HG02870 (cell line): ENCODE results near the gene FILIP1L.

Experiments
- ATAC-seq: cut with Tn5 transposase; IDR thresholded peaks from one replicate; pipeline ENCODE4 v1.9.1; 2021; ENCODE audit warnings: mild to moderate bottlenecking, moderate library complexity; ENCODE audit not compliant: unreplicated experiment

FILIP1L gene

GRCh38 chr3:100045696-100046095, 68.6 kb downstream of the FILIP1L start:
- no peak for ATAC-seq

GRCh38 chr3:100044369-100044768, 69.9 kb downstream of the FILIP1L start:
- peak; percentile 81 for ATAC-seq

- ATAC-seq: no peak
Measured at GRCh38 chr3:100043271-100043670, 71.0 kb downstream of the FILIP1L start.

- ATAC-seq: no peak
Measured at GRCh38 chr3:100042166-100042981, 71.9 kb downstream of the FILIP1L start.

- ATAC-seq: no peak
Measured at GRCh38 chr3:100041328-100041749, 73.0 kb downstream of the FILIP1L start.

GRCh38 chr3:100040451-100041225, 73.7 kb downstream of the FILIP1L start:
- no peak for ATAC-seq

GRCh38 chr3:100039075-100039474, 75.2 kb downstream of the FILIP1L start:
- no peak for ATAC-seq

- ATAC-seq: no peak
Measured at GRCh38 chr3:100033903-100034471, 80.3 kb downstream of the FILIP1L start.

GRCh38 chr3:100033184-100033583, 81.1 kb downstream of the FILIP1L start:
- no peak for ATAC-seq

- no peak for ATAC-seq
Measured at GRCh38 chr3:100032243-100032642, 82.1 kb downstream of the FILIP1L start.

- ATAC-seq: no peak
Measured at GRCh38 chr3:100030914-100031425, 83.3 kb downstream of the FILIP1L start.

GRCh38 chr3:100030346-100030745, 84.0 kb downstream of the FILIP1L start:
- peak; percentile 39 for ATAC-seq

- ATAC-seq: peak; percentile 75
Measured at GRCh38 chr3:100029689-100030088, 84.6 kb downstream of the FILIP1L start.

GRCh38 chr3:100029052-100029451, 85.2 kb downstream of the FILIP1L start:
- no peak for ATAC-seq

GRCh38 chr3:100027321-100027720, 87.0 kb downstream of the FILIP1L start:
- no peak for ATAC-seq

GRCh38 chr3:100024520-100025303, 89.6 kb downstream of the FILIP1L start:
- ATAC-seq: no peak

GRCh38 chr3:100023595-100023994, 90.7 kb downstream of the FILIP1L start:
- no peak for ATAC-seq

- ATAC-seq: no peak
Measured at GRCh38 chr3:100023150-100023549, 91.2 kb downstream of the FILIP1L start.

- no peak for ATAC-seq
Measured at GRCh38 chr3:100022506-100022905, 91.8 kb downstream of the FILIP1L start.

- ATAC-seq: no peak
Measured at GRCh38 chr3:100020876-100021644, 93.2 kb downstream of the FILIP1L start.
